ENCODE results near the gene GRAPL. TPM values are rescaled to one million over a fixed set of nuclear protein-coding genes. Genes with fewer than 3 reads are reported as not detected.
"Not testable (repeated sequence)": the region's sequence is repeated elsewhere in the genome, so short reads cannot be mapped to it uniquely, and the experiment has no call there.

GRAPL gene
- polyA plus RNA-seq (2013, experiment 1 of 4), result 0.74 TPM
- 0.59 TPM for polyA plus RNA-seq (2013, experiment 2 of 4)
- polyA plus RNA-seq (2013, experiment 3 of 4), result not detected
- polyA plus RNA-seq (2013, experiment 4 of 4), result 0.41 TPM

- H3K36me3 ChIP-seq (ENCODE audit: control insufficient read depth, insufficient read depth, low read length), result not testable (repeated sequence)
Measured at GRCh38 chr17:19127148-19127980, at the start of gene GRAPL. Gene GRAPL (plus strand): TSS chr17:19127589. CDS start chr17:19127620, 31 bp downstream.

GRCh38 chr17:19088804-19089685 lies 38.3 kb upstream of the GRAPL start:
- H3K27ac ChIP-seq (ENCODE audit: insufficient read depth, low read depth, low read length, poor library complexity, severe bottlenecking); H3K4me3 ChIP-seq (ENCODE audit: insufficient read depth, low read depth, low read length); H3K27me3 ChIP-seq (ENCODE audit: control insufficient read depth, insufficient read depth, low read length, poor library complexity, severe bottlenecking); H3K36me3 ChIP-seq (ENCODE audit: control insufficient read depth, insufficient read depth, low read length); H3K4me1 ChIP-seq (ENCODE audit: control insufficient read depth, insufficient read depth, low read length); H3K9me3 ChIP-seq (ENCODE audit: control insufficient read depth, low read length): not testable (repeated sequence)
- WGBS, 2 experiments, result 1% methylated on average over 10 of the region's 77 CpGs; no CpG with 5 or more reads in 1 of the 2 experiments

More at GRCh38 chr17:19127148-19127980, at the start of gene GRAPL:
- no CpG with 5 or more reads among the region's 14 CpGs for WGBS, 2 experiments
- H3K9me3 ChIP-seq (ENCODE audit: control insufficient read depth, low read length); H3K4me3 ChIP-seq (ENCODE audit: insufficient read depth, low read depth, low read length); H3K27ac ChIP-seq (ENCODE audit: insufficient read depth, low read depth, low read length, poor library complexity, severe bottlenecking); H3K27me3 ChIP-seq (ENCODE audit: control insufficient read depth, insufficient read depth, low read length, poor library complexity, severe bottlenecking); H3K4me1 ChIP-seq (ENCODE audit: control insufficient read depth, insufficient read depth, low read length): not testable (repeated sequence)

- no CpG with 5 or more reads among the region's 13 CpGs for WGBS, 2 experiments
- not testable (repeated sequence) for H3K9me3 ChIP-seq (ENCODE audit: control insufficient read depth, low read length); H3K36me3 ChIP-seq (ENCODE audit: control insufficient read depth, insufficient read depth, low read length); H3K4me1 ChIP-seq (ENCODE audit: control insufficient read depth, insufficient read depth, low read length); H3K27ac ChIP-seq (ENCODE audit: insufficient read depth, low read depth, low read length, poor library complexity, severe bottlenecking); H3K4me3 ChIP-seq (ENCODE audit: insufficient read depth, low read depth, low read length); H3K27me3 ChIP-seq (ENCODE audit: control insufficient read depth, insufficient read depth, low read length, poor library complexity, severe bottlenecking)
Measured at GRCh38 chr17:19090058-19090772, 37.2 kb upstream of the GRAPL start.

GRCh38 chr17:19092737-19093683 lies 34.4 kb upstream of the GRAPL start:
- not testable (repeated sequence) for H3K36me3 ChIP-seq (ENCODE audit: control insufficient read depth, insufficient read depth, low read length); H3K9me3 ChIP-seq (ENCODE audit: control insufficient read depth, low read length); H3K27me3 ChIP-seq (ENCODE audit: control insufficient read depth, insufficient read depth, low read length, poor library complexity, severe bottlenecking); H3K4me3 ChIP-seq (ENCODE audit: insufficient read depth, low read depth, low read length); H3K27ac ChIP-seq (ENCODE audit: insufficient read depth, low read depth, low read length, poor library complexity, severe bottlenecking); H3K4me1 ChIP-seq (ENCODE audit: control insufficient read depth, insufficient read depth, low read length)
- 81 to 83% methylated on average over 10 of the region's 15 CpGs for whole genome bisulfite sequencing, 2 experiments

- H3K36me3 ChIP-seq (ENCODE audit: control insufficient read depth, insufficient read depth, low read length); H3K9me3 ChIP-seq (ENCODE audit: control insufficient read depth, low read length); H3K4me1 ChIP-seq (ENCODE audit: control insufficient read depth, insufficient read depth, low read length); H3K4me3 ChIP-seq (ENCODE audit: insufficient read depth, low read depth, low read length); H3K27ac ChIP-seq (ENCODE audit: insufficient read depth, low read depth, low read length, poor library complexity, severe bottlenecking); H3K27me3 ChIP-seq (ENCODE audit: control insufficient read depth, insufficient read depth, low read length, poor library complexity, severe bottlenecking): not testable (repeated sequence)
- 93 to 97% methylated on average over 6 to 7 of the region's 15 CpGs for WGBS, 2 experiments
Measured at GRCh38 chr17:19093684-19094438, 33.5 kb upstream of the GRAPL start.

- not testable (repeated sequence) for H3K9me3 ChIP-seq (ENCODE audit: control insufficient read depth, low read length); H3K4me1 ChIP-seq (ENCODE audit: control insufficient read depth, insufficient read depth, low read length); H3K27ac ChIP-seq (ENCODE audit: insufficient read depth, low read depth, low read length, poor library complexity, severe bottlenecking); H3K36me3 ChIP-seq (ENCODE audit: control insufficient read depth, insufficient read depth, low read length); H3K4me3 ChIP-seq (ENCODE audit: insufficient read depth, low read depth, low read length); H3K27me3 ChIP-seq (ENCODE audit: control insufficient read depth, insufficient read depth, low read length, poor library complexity, severe bottlenecking)
- 78% methylated on average over 3 of the region's 6 CpGs for WGBS, 2 experiments
Measured at GRCh38 chr17:19108517-19108916, 18.9 kb upstream of the GRAPL start.

GRCh38 chr17:19110189-19111097 lies 16.9 kb upstream of the GRAPL start:
- not testable (repeated sequence) for H3K27me3 ChIP-seq (ENCODE audit: control insufficient read depth, insufficient read depth, low read length, poor library complexity, severe bottlenecking); H3K4me1 ChIP-seq (ENCODE audit: control insufficient read depth, insufficient read depth, low read length); H3K27ac ChIP-seq (ENCODE audit: insufficient read depth, low read depth, low read length, poor library complexity, severe bottlenecking); H3K4me3 ChIP-seq (ENCODE audit: insufficient read depth, low read depth, low read length); H3K36me3 ChIP-seq (ENCODE audit: control insufficient read depth, insufficient read depth, low read length); H3K9me3 ChIP-seq (ENCODE audit: control insufficient read depth, low read length)
- WGBS, 2 experiments, result no CpG with 5 or more reads among the region's 45 CpGs

- H3K27ac ChIP-seq (ENCODE audit: insufficient read depth, low read depth, low read length, poor library complexity, severe bottlenecking); H3K36me3 ChIP-seq (ENCODE audit: control insufficient read depth, insufficient read depth, low read length); H3K27me3 ChIP-seq (ENCODE audit: control insufficient read depth, insufficient read depth, low read length, poor library complexity, severe bottlenecking); H3K4me1 ChIP-seq (ENCODE audit: control insufficient read depth, insufficient read depth, low read length); H3K9me3 ChIP-seq (ENCODE audit: control insufficient read depth, low read length): not testable (repeated sequence)
- peak overlapping the region; percentile 37 for H3K4me3 ChIP-seq (ENCODE audit: insufficient read depth, low read depth, low read length)
- WGBS, 2 experiments, result 0 to 1% methylated on average over 37 of the region's 39 CpGs
Measured at GRCh38 chr17:19111111-19111711, 16.2 kb upstream of the GRAPL start.

Measured in ectodermal cell (in vitro differentiated cells).